Measurements from ENCODE around the gene UBE2N. TPM values are rescaled to one million over a fixed set of nuclear protein-coding genes. Genes with fewer than 3 reads are reported as not detected.

UBE2N gene
- total and polyA plus RNA-seq, 11 donors, result 53.6 to 107 (median 88.1) TPM

DNA sequence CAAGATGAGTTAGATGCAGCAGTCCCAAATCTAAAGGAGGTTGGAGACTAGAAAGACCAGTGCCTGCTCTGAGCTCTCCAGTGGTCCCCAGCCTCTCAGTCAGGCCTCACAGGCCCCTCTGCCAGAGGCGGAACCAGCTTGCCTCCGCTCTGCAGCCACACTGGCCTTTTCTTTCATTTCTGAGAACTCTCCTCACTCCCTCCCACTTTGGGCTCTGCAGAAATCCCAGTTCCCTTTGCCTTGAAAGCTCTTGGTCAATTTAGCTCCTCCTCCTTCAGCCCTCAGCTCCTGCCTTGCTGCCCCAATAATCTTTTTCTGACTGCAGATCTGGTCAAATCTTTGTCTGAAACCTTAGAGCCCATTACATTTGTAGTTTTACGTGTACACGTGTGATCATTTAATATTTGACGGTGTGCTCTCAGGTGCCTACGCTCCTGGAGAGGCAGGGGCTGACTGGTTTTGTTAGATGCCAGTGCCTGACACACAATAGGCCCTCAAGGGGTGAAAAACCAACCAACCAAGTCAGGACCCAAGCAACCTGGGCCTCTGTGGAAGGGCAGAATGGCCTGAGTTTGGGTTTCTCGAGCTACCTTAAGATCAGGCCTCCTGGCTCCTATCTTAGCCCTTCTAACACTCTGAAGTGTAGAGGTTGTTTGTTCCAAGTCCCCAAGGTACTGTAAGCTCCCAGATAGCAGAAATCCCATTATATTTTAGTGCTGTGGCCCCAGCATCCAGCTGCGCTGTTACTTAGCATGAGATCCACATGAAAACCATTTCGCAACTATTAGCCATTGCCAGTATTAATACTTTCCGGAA, 65.1 kb downstream of the UBE2N start:
- H3K36me3 ChIP-seq, result no peaks in the 10 kb centered on the region
- H3K27me3 ChIP-seq, result no peaks in the 10 kb centered on the region
- peak overlapping the region; percentile 57 to 97 (median 83) for H3K4me3 ChIP-seq
- WGBS, 4 donors, result 41 to 46% (median 44%) methylated on average over 10 of the region's 10 CpGs
- intact Hi-C loops (cut with DNase I), result loop anchor here in 8 of 10 donors (1.0 to 10.0 kb wide), 9 partner anchors 72 to 349 kb away; no protein-coding TSS in a partner anchor
- peak in 4 of 5 donors; percentile 46 to 71 (median 60) for DNase-seq
- ATAC-seq, result peak; percentile 15 to 47 (median 35)
- H3K27ac ChIP-seq, result peak overlapping the region; percentile 78 to 97 (median 94)
- no peaks in the 10 kb centered on the region for H3K9me3 ChIP-seq
- TF ChIP-seq POLR2A (IDR thresholded peaks at IDR 0.05) (peak in 1 of 2 donors; percentile 40), CTCF (IDR thresholded peaks at IDR 0.05) (no peak)
- H3K4me1 ChIP-seq, result peaks cover 0 to 58% (median 26%) of the 10 kb centered on the region in 12 donors

GRCh38 chr12:93375906-93376305, 65.8 kb downstream of the UBE2N start:
- no peak for ATAC-seq
- H3K9me3 ChIP-seq, result no peaks in the 10 kb centered on the region
- 75 to 90% (median 85%) methylated on average over 6 of the region's 6 CpGs for WGBS, 4 donors
- peaks cover 0 to 3% (median 0%) of the 10 kb centered on the region in 9 donors for H3K36me3 ChIP-seq
- peak overlapping the region in 11 of 12 donors; percentile 87 to 97 (median 95) for H3K27ac ChIP-seq
- intact Hi-C loops (cut with DNase I), result loop anchor here in 8 of 10 donors (2.0 to 10.0 kb wide), 7 partner anchors 71 to 349 kb away; no protein-coding TSS in a partner anchor
- no peak for TF ChIP-seq CTCF (IDR thresholded peaks at IDR 0.05)
- no peak for TF ChIP-seq POLR2A (IDR thresholded peaks at IDR 0.05)
- no peak for DNase-seq
- peak overlapping the region in 11 of 12 donors; percentile 6 to 97 (median 86) for H3K4me3 ChIP-seq
- H3K4me1 ChIP-seq, result peaks cover 0 to 51% (median 21%) of the 10 kb centered on the region in 12 donors
- no peaks in the 10 kb centered on the region for H3K27me3 ChIP-seq

DNA sequence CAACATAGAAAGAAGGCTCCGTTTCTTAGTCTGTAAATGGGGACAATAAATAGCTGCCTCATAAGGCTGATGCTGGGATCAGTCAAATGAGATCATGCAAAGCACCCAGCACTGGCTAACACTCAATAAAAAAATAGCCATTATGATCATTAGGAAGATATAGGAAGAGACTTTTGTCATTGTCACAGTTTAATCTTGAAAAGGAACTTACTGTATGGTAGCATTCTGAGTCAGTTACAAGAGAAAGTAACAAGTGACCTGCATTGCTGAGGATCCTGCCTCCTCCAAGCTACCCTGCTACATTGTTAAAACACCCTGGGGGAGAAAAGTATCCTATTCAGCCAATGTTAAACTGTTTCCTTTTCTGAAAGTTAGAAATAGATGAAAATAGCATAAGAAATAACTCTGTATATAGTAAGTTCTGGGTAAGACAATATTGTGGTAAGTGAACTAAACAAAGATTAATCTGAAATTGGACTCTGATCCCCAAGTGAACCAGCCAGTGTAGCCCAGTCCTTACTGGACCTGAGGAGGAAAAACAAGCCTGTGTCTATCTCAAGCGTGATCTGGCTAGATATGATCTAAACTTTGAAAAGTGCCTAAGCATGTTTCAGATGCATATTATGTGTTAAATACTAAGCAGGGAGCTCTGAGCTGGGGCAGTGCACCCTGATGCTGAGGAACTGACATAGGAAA, 67.6 kb downstream of the UBE2N start:
- peak overlapping the region in 2 of 12 donors; percentile 5 to 60 for H3K4me3 ChIP-seq
- intact Hi-C loops (cut with DNase I), result loop anchor here in 1 of 10 donors (10.0 kb wide), 1 partner anchor 69 kb away; no protein-coding TSS in a partner anchor
- H3K27ac ChIP-seq, result peak overlapping the region in 3 of 12 donors; percentile 8 to 93 (median 16)
- WGBS, 4 donors, result 65 to 78% (median 73%) methylated on average over 2 of the region's 2 CpGs
- H3K4me1 ChIP-seq, result peaks cover 0 to 37% (median 18%) of the 10 kb centered on the region in 12 donors
- no peak for DNase-seq
- peaks cover 0 to 3% (median 0%) of the 10 kb centered on the region in 9 donors for H3K36me3 ChIP-seq
- no peak for ATAC-seq
- no peaks in the 10 kb centered on the region for H3K9me3 ChIP-seq
- no peak for TF ChIP-seq CTCF (IDR thresholded peaks at IDR 0.05)
- no peak for TF ChIP-seq POLR2A (IDR thresholded peaks at IDR 0.05)
- H3K27me3 ChIP-seq, result no peaks in the 10 kb centered on the region
